KMS-11 (cell line): ENCODE measurements around the gene BRF1.

Source experiments
- H2AFZ ChIP-seq: fragments of 200-600 bp; sonication (generic); 2 replicates; pipeline ENCODE4 v1.6.1; 2016; ENCODE audit warnings: antibody characterized with exemption, mixed run types, low read depth
- H3K27ac ChIP-seq: fragments of 200-600 bp; sonication (generic); 2 replicates; pipeline ENCODE4 v1.6.1; 2016; ENCODE audit warnings: mild to moderate bottlenecking, mixed run types
- H3K27me3 ChIP-seq: fragments of 200-600 bp; sonication (generic); 2 replicates; pipeline ENCODE4 v1.6.1; 2017; ENCODE audit warnings: mild to moderate bottlenecking, low read depth, mixed run types, moderate library complexity; ENCODE audit not compliant: insufficient read depth
- H3K36me3 ChIP-seq: fragments of 200-600 bp; sonication (generic); 2 replicates; pipeline ENCODE4 v1.6.1; 2017; ENCODE audit warnings: mild to moderate bottlenecking, mixed run types; ENCODE audit not compliant: insufficient read depth
- H3K4me1 ChIP-seq: fragments of 200-600 bp; sonication (generic); 2 replicates; pipeline ENCODE4 v1.6.1; 2016; ENCODE audit warnings: mild to moderate bottlenecking, low read depth, mixed run types; ENCODE audit not compliant: poor library complexity, severe bottlenecking
- H3K4me2 ChIP-seq: fragments of 200-600 bp; sonication (generic); 2 replicates; pipeline ENCODE4 v1.7.0; 2016; ENCODE audit warnings: mild to moderate bottlenecking, mixed run types
- H3K4me3 ChIP-seq: fragments of 200-600 bp; sonication (generic); IDR thresholded peaks from 2 replicates; pipeline ENCODE4 v1.6.1; 2017; ENCODE audit warnings: low read depth, low read length, mixed read lengths; ENCODE audit not compliant: insufficient read depth
- H3K79me2 ChIP-seq: fragments of 200-600 bp; sonication (generic); 2 replicates; pipeline ENCODE4 v1.6.1; 2016; ENCODE audit warnings: low read depth, mixed run types; ENCODE audit not compliant: insufficient read depth
- H3K9ac ChIP-seq: fragments of 200-600 bp; sonication (generic); 2 replicates; pipeline ENCODE4 v1.6.1; 2016; ENCODE audit warnings: mild to moderate bottlenecking, mixed run types
- H4K20me1 ChIP-seq: fragments of 200-600 bp; sonication (generic); 2 replicates; pipeline ENCODE4 v1.6.1; 2016; ENCODE audit warnings: mild to moderate bottlenecking, mixed run types; ENCODE audit not compliant: insufficient read depth
- TF ChIP-seq, protein P1 (sequence below): fragments of 200-600 bp; sonication (generic); conservative IDR thresholded peaks from 2 replicates; pipeline ENCODE4 v1.6.1; 2017; ENCODE audit warnings: low read depth, mild to moderate bottlenecking, antibody characterized with exemption, low read length, moderate library complexity, mixed read lengths

The BRF1 gene

DNA sequence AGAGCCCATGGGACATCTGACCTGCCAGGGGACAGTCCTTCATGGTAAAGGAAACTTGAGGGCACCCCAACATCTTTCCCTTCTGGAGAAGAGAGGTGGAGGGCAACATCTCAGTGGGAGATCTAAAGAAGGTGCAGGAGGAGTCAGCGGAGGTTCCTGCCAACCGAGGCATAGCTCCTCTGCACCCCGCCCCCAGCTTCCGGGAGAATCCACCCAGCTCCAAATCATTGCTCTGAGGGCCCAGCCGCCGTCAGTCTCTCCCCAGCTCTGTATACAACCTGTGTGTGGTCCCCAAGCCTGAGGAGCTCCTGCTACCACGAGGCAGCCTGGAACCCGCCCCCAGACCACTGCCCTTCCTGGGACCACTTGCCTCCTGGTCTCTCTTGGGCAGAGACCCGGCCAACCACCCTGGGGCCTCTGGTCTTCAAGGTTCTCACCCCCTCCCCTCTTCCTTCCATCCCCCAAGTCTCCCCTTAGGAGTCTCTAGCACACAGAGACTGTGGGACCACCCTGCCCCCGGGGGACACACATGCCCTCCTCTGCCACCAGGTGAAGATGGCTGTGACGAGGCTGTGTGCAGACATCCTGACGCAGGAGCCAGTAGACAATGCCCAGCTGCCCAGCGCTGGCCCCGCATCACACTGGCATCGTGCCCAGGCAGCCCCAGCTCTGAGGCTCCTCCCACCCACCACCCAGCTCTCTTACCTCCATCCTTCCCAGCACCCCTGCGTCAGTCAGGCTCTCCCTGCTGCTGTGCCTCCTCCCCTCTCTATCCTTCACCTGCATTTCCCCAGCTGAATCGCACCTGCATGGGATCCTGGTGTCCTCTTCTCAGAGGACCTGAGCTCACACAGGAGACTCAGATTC lies 106.7 kb downstream of the BRF1 start:
- H4K20me1 ChIP-seq: no peaks in the 10 kb centered on the region
- no peak overlapping the region for H3K4me2 ChIP-seq
- H3K79me2 ChIP-seq: no peaks in the 10 kb centered on the region
- H3K9ac ChIP-seq: no peak overlapping the region
- no peaks in the 10 kb centered on the region for H3K36me3 ChIP-seq
- H3K27ac ChIP-seq: no peak overlapping the region
- H3K4me1 ChIP-seq: peaks cover 4% of the 10 kb centered on the region
- TF ChIP-seq, protein P1, sequence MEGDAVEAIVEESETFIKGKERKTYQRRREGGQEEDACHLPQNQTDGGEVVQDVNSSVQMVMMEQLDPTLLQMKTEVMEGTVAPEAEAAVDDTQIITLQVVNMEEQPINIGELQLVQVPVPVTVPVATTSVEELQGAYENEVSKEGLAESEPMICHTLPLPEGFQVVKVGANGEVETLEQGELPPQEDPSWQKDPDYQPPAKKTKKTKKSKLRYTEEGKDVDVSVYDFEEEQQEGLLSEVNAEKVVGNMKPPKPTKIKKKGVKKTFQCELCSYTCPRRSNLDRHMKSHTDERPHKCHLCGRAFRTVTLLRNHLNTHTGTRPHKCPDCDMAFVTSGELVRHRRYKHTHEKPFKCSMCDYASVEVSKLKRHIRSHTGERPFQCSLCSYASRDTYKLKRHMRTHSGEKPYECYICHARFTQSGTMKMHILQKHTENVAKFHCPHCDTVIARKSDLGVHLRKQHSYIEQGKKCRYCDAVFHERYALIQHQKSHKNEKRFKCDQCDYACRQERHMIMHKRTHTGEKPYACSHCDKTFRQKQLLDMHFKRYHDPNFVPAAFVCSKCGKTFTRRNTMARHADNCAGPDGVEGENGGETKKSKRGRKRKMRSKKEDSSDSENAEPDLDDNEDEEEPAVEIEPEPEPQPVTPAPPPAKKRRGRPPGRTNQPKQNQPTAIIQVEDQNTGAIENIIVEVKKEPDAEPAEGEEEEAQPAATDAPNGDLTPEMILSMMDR: no peak
- H3K4me3 ChIP-seq: no peak overlapping the region
- H3K27me3 ChIP-seq: peaks cover 25% of the 10 kb centered on the region
- no peak overlapping the region for H2AFZ ChIP-seq

DNA sequence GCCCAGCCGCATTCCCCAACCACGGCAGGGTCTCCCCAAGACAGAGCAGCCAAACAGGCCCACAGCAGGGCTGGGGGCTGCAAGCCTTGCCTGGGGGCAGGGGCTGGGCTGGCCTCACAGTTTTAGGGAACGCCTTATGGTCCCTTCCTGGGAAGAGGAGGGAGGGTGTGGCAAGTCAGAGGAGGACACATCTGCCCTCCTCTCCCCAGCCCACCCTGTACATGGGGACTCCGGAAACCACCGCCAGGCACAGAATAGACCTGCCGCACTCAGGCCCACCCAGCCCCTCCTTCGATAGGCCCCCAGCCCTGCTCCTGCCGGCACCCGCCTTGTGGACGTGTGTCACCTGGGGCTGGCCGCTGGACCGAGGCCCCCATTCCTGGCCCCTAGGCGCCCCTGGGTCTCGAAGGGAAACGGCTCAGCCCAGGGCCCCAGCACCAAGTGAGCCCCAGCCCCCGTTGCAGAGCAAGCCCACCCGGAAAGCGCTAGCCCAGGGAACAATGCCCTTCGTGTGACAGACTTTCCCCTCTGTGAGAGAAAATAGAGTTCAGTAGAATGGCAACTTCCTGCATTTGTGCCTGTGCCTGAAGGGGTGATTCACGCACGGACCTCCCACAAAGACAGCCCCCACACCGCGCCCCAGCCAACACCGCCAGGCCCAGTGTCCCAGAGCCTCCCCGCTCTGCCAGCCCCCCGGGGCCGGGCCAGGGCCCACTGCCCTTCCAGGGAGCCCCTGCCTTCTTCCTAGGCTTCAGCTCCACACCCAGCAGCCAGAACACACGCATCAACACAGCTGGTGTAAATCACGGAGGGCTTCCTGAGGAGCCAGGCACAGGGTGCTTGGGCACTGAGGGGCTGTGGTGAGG lies 107.7 kb downstream of the BRF1 start:
- Histone ChIP-seq H3K79me2 (no peaks in the 10 kb centered on the region), H4K20me1 (no peaks in the 10 kb centered on the region), H3K27ac (no peak overlapping the region), H3K9ac (no peak overlapping the region), H2AFZ (no peak overlapping the region), H3K36me3 (no peaks in the 10 kb centered on the region), H3K4me1 (peaks cover 4% of the 10 kb centered on the region), H3K27me3 (peaks cover 25% of the 10 kb centered on the region), H3K4me3 (no peak overlapping the region), H3K4me2 (no peak overlapping the region)
- TF ChIP-seq, protein P1: no peak

DNA sequence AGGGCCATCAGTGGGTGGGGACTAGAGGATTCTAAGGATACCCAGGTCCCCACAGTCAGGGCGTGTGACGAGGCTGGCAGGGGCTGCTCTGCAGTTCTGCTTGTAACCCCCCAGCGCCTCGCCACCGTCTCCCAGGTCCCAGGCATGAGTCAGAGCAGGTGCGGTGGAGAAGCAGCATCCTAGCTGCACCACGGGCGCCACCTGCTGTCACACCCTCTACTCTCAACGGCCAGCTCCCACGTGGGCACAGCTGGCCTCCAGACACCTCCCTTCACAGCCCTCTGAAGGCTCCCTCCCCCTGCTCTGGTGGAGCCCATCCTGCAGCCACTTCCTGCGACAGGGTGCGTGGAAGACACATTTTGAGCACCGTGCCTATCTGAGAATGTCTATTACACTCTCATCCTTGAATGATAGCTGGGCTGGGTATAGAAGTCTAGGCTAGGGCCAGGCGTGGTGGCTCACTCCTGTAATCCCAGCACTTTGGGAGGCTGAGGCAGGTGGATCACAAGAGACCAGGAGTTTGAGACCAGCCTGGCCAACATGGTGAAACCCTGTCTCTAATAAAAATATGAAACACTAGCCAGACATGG lies 112.8 kb downstream of the BRF1 start:
- Histone ChIP-seq H3K36me3 (no peaks in the 10 kb centered on the region), H3K4me3 (no peak overlapping the region), H3K79me2 (no peaks in the 10 kb centered on the region), H3K27me3 (peaks cover 18% of the 10 kb centered on the region; the same call in 1 of the 2 replicates), H3K4me2 (no peak overlapping the region), H3K4me1 (no peaks in the 10 kb centered on the region), H3K27ac (no peak overlapping the region), H3K9ac (no peak overlapping the region), H2AFZ (no peak overlapping the region), H4K20me1 (no peaks in the 10 kb centered on the region)
- TF ChIP-seq, protein P1: no peak

DNA sequence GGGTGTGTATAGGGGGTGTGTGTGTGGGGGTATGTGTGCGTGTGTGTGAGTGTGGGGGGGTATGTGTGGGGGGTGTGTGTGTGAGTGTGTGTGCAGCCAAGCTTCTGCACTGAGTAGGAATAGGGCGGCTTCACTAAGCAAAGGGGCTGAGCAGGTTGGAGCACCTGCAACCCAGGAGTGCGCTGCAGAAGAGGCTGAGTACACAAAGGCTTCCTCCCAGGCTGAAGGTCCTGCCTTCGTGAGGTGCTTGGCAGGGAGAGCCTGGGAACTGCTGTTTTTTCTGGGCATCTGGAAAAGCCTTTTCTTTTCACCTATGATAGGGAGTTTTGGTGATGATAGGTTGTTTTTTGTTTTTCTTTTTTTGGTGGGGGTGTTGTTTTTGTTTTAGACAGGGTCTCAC lies 113.7 kb downstream of the BRF1 start:
- H3K4me3 ChIP-seq: no peak overlapping the region
- H3K4me2 ChIP-seq: no peak overlapping the region

More for the DNA sequence above, 113.7 kb downstream of the BRF1 start:
- Histone ChIP-seq H3K27ac (no peak overlapping the region), H4K20me1 (no peaks in the 10 kb centered on the region), H3K36me3 (no peaks in the 10 kb centered on the region), H2AFZ (no peak overlapping the region), H3K9ac (no peak overlapping the region), H3K4me1 (no peaks in the 10 kb centered on the region), H3K79me2 (no peaks in the 10 kb centered on the region), H3K27me3 (peaks cover 15% of the 10 kb centered on the region; the same call in 1 of the 2 replicates)
- TF ChIP-seq, protein P1: no peak
